ENCODE data around the gene PPP1R36.

The PPP1R36 gene

GRCh38 chr14:64601571-64601970 lies 51.8 kb downstream of the PPP1R36 start:
- in situ Hi-C loops (cut with HindIII; ENCODE audit: low sequenced_read_pairs), result no loop called here
- TF ChIP-seq CTCF (IDR thresholded peaks at IDR 0.05; ENCODE audit: low read depth, low read length), result no peak
- peak overlapping the region; percentile 15 for H3K4me3 ChIP-seq (ENCODE audit: low read depth, low read length)
- DNase-seq (ENCODE audit: low read depth, low spot score), result no peak

- in situ Hi-C loops (cut with HindIII; ENCODE audit: low sequenced_read_pairs), result no loop called here
- no peak for TF ChIP-seq CTCF (IDR thresholded peaks at IDR 0.05; ENCODE audit: low read depth, low read length)
These were observed 53.1 kb downstream of the PPP1R36 start for GRCh38 chr14:64602826-64603225.

GRCh38 chr14:64604001-64604400 lies 54.2 kb downstream of the PPP1R36 start:
- TF ChIP-seq CTCF (IDR thresholded peaks at IDR 0.05; ENCODE audit: low read depth, low read length), result no peak
- DNase-seq (ENCODE audit: low read depth, low spot score), result no peak
- H3K4me3 ChIP-seq (ENCODE audit: low read depth, low read length), result no peak overlapping the region
- in situ Hi-C loops (cut with HindIII; ENCODE audit: low sequenced_read_pairs), result no loop called here

More at GRCh38 chr14:64602826-64603225, 53.1 kb downstream of the PPP1R36 start:
- no peak for DNase-seq (ENCODE audit: low read depth, low spot score)
- H3K4me3 ChIP-seq (ENCODE audit: low read depth, low read length), result no peak overlapping the region

- DNase-seq (ENCODE audit: low read depth, low spot score), result no peak
These were observed 55.1 kb downstream of the PPP1R36 start for GRCh38 chr14:64604881-64605280.

GRCh38 chr14:64605926-64606685 lies 56.3 kb downstream of the PPP1R36 start:
- DNase-seq (ENCODE audit: low read depth, low spot score), result no peak
- H3K4me3 ChIP-seq (ENCODE audit: low read depth, low read length), result no peak overlapping the region
- no peak for TF ChIP-seq CTCF (IDR thresholded peaks at IDR 0.05; ENCODE audit: low read depth, low read length)
- in situ Hi-C loops (cut with HindIII; ENCODE audit: low sequenced_read_pairs), result no loop called here

More at GRCh38 chr14:64604881-64605280, 55.1 kb downstream of the PPP1R36 start:
- no peak overlapping the region for H3K4me3 ChIP-seq (ENCODE audit: low read depth, low read length)
- no peak for TF ChIP-seq CTCF (IDR thresholded peaks at IDR 0.05; ENCODE audit: low read depth, low read length)
- in situ Hi-C loops (cut with HindIII; ENCODE audit: low sequenced_read_pairs), result no loop called here

- no peak for DNase-seq (ENCODE audit: low read depth, low spot score)
- in situ Hi-C loops (cut with HindIII; ENCODE audit: low sequenced_read_pairs), result no loop called here
These were observed 60.4 kb downstream of the PPP1R36 start for GRCh38 chr14:64610049-64610746.

More at GRCh38 chr14:64610049-64610746, 60.4 kb downstream of the PPP1R36 start:
- no peak overlapping the region for H3K4me3 ChIP-seq (ENCODE audit: low read depth, low read length)
- no peak for TF ChIP-seq CTCF (IDR thresholded peaks at IDR 0.05; ENCODE audit: low read depth, low read length)

Data from astrocyte of the spinal cord (primary cell).